OCI-LY3 (cell line): Measurements from ENCODE around the gene ZNF749.

ENCODE experiments used
- EZH2phosphoT487 ChIP-seq: fragments of 200-600 bp; shearing (Covaris generic); IDR thresholded peaks from 2 replicates; pipeline ENCODE4 v1.6.1; 2018; ENCODE audit warnings: antibody characterized with exemption, mixed run types, low read depth
- TF ChIP-seq, protein P1 (sequence below): fragments of 200-600, 300-600 bp; sonication (generic); IDR thresholded peaks from 2 replicates; pipeline ENCODE4 v1.5.1; 2014; ENCODE audit warnings: antibody characterized with exemption, low read length, low read depth

DNA sequence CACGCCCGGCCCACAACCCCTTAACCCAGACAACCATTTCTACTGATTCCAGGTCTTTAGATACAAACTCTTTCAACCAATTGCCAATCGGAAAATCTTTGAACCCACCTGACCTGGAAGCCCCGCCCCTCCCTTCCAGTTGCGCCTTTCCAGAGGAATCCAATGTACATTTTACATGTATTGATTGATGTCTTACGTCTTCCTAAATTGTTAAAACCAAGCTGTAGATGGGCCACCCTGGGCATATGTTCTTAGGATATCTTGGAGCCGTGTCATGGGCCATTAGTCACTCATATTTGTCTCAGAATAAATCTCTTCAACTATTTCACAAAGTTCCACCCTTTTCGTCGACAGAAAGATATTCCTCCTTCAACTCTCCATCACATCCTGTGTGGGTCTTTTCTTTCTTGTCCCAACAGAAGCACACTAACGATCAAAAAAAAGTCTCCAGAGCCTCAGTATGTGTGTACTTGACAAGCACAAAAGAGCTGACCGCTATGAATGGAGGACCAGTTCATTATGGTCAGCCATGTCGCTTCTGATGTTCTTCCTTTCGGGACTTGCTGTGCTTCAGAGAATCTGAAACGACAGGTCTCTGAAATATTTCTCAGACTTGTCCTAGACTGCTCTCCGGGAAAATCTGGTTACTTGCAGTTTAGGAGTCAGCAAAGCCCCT is 601 bp upstream of the ZNF749 start:
- TF ChIP-seq, protein P1, sequence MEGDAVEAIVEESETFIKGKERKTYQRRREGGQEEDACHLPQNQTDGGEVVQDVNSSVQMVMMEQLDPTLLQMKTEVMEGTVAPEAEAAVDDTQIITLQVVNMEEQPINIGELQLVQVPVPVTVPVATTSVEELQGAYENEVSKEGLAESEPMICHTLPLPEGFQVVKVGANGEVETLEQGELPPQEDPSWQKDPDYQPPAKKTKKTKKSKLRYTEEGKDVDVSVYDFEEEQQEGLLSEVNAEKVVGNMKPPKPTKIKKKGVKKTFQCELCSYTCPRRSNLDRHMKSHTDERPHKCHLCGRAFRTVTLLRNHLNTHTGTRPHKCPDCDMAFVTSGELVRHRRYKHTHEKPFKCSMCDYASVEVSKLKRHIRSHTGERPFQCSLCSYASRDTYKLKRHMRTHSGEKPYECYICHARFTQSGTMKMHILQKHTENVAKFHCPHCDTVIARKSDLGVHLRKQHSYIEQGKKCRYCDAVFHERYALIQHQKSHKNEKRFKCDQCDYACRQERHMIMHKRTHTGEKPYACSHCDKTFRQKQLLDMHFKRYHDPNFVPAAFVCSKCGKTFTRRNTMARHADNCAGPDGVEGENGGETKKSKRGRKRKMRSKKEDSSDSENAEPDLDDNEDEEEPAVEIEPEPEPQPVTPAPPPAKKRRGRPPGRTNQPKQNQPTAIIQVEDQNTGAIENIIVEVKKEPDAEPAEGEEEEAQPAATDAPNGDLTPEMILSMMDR, result no peak
- TF ChIP-seq EZH2phosphoT487, result no peak
